HG03097 (cell line): ENCODE measurements around the gene POLK.
"Not testable (repeated sequence)": the region's sequence is repeated elsewhere in the genome, so short reads cannot be mapped to it uniquely, and the experiment has no call there.

Source experiments
- ATAC-seq: cut with Tn5 transposase; IDR thresholded peaks from one replicate; pipeline ENCODE4 v1.9.1; 2021; ENCODE audit not compliant: unreplicated experiment, low FRiP score

POLK gene

GRCh38 chr5:75511435-75512382, at the start of gene POLK, which contains the start of gene CERT1:
POLK (plus strand) TSS chr5:75511891.
CERT1 (minus strand) TSS chr5:75511629; CDS start chr5:75511207, 422 bp downstream.
- peak; percentile 92 for ATAC-seq

- ATAC-seq = no peak
Observed at GRCh38 chr5:75463726-75464125, 48.0 kb upstream of the POLK start.

- no peak for ATAC-seq
Observed at GRCh38 chr5:75465480-75465879, 46.2 kb upstream of the POLK start.

GRCh38 chr5:75466006-75466716, 45.5 kb upstream of the POLK start:
- no peak for ATAC-seq

GRCh38 chr5:75468593-75468992, 43.1 kb upstream of the POLK start:
- ATAC-seq = no peak

GRCh38 chr5:75469017-75469416, 42.7 kb upstream of the POLK start:
- no peak for ATAC-seq

- no peak for ATAC-seq
Observed at GRCh38 chr5:75471193-75471592, 40.5 kb upstream of the POLK start.

GRCh38 chr5:75472973-75473372, 38.7 kb upstream of the POLK start:
- no peak for ATAC-seq

GRCh38 chr5:75473463-75473862, 38.2 kb upstream of the POLK start:
- no peak for ATAC-seq

GRCh38 chr5:75475364-75475763, 36.3 kb upstream of the POLK start:
- no peak for ATAC-seq

GRCh38 chr5:75481024-75481423, 30.7 kb upstream of the POLK start:
- ATAC-seq = no peak

- ATAC-seq = no peak
Observed at GRCh38 chr5:75482482-75482881, 29.2 kb upstream of the POLK start.

GRCh38 chr5:75484605-75485004, 27.1 kb upstream of the POLK start:
- no peak for ATAC-seq

GRCh38 chr5:75489847-75490246, 21.8 kb upstream of the POLK start:
- not testable (repeated sequence) for ATAC-seq

- no peak for ATAC-seq
Observed at GRCh38 chr5:75491621-75492020, 20.1 kb upstream of the POLK start.

GRCh38 chr5:75496026-75496425, 15.7 kb upstream of the POLK start:
- ATAC-seq = no peak

- ATAC-seq = no peak
Observed at GRCh38 chr5:75498208-75498777, 13.4 kb upstream of the POLK start.

- not testable (repeated sequence) for ATAC-seq
Observed at GRCh38 chr5:75498875-75499274, 12.8 kb upstream of the POLK start.

GRCh38 chr5:75505112-75505511, 6.6 kb upstream of the POLK start:
- ATAC-seq = not testable (repeated sequence)

GRCh38 chr5:75507841-75508240, 3.9 kb upstream of the POLK start:
- ATAC-seq = no peak

- no peak for ATAC-seq
Observed at GRCh38 chr5:75509546-75509945, 2.1 kb upstream of the POLK start.
